ENCODE measurements around the gene ITPR1.

DNA sequence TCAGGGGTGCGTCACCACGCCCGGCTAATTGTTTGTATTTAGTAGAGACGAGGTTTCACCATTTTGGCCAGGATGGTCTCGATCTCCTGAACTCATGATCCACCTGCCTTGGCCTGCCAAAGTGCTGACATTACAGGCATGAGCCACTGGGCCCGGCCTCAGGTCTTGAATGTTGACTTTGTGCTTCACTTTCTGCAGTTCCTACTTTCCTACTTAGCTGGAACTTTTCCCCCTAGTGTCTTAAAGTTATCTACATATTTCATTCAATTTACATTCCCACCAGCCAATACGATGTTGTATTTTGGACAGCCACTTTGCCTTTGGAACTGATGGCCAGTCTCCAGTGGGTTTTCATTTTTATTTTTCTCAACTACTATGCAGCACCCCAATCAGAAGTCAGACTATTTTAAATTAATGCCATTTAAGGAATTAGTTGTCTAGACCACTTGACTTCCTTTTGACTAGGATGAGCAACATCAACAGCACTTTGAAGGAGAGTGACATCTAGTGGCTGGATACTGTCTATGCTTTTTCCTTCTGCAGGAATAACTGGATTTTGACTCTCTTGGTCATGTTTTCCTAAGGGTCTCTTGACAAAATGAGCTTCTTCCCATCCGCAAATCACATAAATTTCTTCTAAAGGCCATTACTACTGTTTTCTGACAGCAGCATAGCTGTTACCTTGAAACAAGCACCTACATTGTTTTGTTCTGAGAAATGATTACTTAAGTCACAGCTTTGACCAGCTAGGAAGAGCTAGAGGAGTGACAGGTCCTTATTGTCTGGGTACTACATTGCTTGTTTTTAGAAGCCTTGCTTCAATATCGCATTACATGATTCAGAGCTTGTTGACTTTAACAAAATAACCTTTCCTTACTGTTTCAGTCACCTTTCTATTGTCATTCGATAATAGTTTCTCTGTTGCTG is 140.2 kb downstream of the ITPR1 start:
- TF ChIP-seq, protein P1, sequence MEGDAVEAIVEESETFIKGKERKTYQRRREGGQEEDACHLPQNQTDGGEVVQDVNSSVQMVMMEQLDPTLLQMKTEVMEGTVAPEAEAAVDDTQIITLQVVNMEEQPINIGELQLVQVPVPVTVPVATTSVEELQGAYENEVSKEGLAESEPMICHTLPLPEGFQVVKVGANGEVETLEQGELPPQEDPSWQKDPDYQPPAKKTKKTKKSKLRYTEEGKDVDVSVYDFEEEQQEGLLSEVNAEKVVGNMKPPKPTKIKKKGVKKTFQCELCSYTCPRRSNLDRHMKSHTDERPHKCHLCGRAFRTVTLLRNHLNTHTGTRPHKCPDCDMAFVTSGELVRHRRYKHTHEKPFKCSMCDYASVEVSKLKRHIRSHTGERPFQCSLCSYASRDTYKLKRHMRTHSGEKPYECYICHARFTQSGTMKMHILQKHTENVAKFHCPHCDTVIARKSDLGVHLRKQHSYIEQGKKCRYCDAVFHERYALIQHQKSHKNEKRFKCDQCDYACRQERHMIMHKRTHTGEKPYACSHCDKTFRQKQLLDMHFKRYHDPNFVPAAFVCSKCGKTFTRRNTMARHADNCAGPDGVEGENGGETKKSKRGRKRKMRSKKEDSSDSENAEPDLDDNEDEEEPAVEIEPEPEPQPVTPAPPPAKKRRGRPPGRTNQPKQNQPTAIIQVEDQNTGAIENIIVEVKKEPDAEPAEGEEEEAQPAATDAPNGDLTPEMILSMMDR (conservative IDR thresholded peaks at IDR 0.05 in 1 of 2, IDR thresholded peaks at IDR 0.05 in 1 of 2; ENCODE audit: extremely low read depth in 1 of 2, insufficient read depth in 1 of 2, low read depth in 1 of 2, low read length in 2 of 2) = peak; percentile 90 to 92
- no peak for TF ChIP-seq EZH2 (IDR thresholded peaks at IDR 0.05; ENCODE audit: borderline replicate concordance, low read length)
